ENCODE data around the gene PTH1R.

DNA sequence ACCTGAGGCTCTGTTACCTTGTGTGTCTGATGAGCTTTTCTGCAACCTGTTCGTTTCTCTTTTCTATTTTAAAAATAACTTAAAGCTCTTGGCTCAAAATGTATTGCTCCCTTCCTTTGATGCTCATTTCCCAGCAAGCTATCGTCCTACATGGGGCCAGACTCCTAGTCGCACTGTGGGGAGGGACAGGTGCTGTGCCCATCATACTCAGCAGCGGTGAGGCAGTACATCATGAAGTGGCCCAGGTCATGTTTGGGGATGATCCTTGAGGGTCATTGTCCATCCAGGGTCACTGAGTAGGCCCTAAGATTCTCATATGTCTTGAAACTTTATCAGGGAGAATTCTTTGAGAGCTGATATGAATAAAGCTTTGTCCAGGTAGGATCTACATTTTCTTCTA lies 41.1 kb downstream of the PTH1R start:
- no peak for TF ChIP-seq EZH2phosphoT487 (IDR thresholded peaks at IDR 0.05; ENCODE audit: borderline replicate concordance, low read length)
- TF ChIP-seq, protein P1, sequence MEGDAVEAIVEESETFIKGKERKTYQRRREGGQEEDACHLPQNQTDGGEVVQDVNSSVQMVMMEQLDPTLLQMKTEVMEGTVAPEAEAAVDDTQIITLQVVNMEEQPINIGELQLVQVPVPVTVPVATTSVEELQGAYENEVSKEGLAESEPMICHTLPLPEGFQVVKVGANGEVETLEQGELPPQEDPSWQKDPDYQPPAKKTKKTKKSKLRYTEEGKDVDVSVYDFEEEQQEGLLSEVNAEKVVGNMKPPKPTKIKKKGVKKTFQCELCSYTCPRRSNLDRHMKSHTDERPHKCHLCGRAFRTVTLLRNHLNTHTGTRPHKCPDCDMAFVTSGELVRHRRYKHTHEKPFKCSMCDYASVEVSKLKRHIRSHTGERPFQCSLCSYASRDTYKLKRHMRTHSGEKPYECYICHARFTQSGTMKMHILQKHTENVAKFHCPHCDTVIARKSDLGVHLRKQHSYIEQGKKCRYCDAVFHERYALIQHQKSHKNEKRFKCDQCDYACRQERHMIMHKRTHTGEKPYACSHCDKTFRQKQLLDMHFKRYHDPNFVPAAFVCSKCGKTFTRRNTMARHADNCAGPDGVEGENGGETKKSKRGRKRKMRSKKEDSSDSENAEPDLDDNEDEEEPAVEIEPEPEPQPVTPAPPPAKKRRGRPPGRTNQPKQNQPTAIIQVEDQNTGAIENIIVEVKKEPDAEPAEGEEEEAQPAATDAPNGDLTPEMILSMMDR (IDR thresholded peaks at IDR 0.05; ENCODE audit: low read depth, low read length, poor library complexity, severe bottlenecking): no peak
